ENCODE data around the gene TRAPPC2.
A peak's percentile ranks its signal among the peaks of the same experiment; 100 is the strongest.

TRAPPC2 gene

DNA sequence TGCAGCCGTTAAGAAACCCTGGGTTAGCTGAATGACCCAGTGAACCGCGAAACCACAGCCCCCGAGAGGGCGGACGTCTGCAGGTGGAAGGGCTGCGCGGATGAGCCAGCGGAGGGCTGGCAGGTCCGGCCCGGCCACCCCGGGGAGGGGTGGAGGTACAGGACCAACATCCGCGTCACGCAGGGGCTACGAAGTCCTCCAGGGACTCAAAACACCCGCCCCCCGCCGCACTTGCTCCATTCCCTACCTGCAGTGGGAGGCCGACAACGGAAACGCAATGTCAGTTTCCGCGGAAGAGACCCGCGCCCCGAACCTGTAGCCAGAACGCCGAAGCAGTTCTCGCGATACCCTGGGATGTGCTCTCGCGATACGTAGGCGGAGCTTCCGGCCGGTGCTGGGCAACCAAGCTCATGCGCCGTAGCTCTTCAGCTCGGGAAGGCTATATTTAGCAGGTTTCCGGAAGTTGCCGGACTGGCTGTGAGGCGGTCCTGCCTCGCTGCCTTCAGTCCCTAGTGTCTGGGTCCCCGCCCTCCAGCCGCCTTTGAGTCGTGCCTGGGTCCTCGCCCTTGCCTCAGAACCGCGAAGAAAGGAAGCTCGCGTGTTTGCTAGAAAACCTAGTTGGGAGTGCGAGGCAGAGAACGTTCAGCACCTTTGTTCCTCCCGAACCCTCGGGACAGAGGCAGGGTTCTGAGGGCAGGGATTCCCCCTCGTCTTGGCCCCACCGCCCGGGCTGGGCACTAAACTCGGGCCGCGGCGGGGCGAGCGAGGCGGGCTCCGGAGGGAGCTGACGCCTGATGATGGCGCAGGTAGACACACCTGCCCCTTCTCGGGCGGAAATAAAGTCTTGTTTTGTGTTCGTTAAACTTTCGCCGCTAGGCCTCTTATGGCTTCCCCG, at the start of gene TRAPPC2, which contains the start of gene OFD1:
Gene TRAPPC2, minus strand, starts transcription at position 343 of the 895 bp plus-strand sequence. CDS start 14,657 bp downstream, outside the sequence.
Gene OFD1, plus strand, starts transcription at position 471 of the 895 bp plus-strand sequence. Its CDS starts 324 bp downstream, at position 795.
- peak; percentile 99 for DNase-seq (ENCODE audit: low spot score)

DNA sequence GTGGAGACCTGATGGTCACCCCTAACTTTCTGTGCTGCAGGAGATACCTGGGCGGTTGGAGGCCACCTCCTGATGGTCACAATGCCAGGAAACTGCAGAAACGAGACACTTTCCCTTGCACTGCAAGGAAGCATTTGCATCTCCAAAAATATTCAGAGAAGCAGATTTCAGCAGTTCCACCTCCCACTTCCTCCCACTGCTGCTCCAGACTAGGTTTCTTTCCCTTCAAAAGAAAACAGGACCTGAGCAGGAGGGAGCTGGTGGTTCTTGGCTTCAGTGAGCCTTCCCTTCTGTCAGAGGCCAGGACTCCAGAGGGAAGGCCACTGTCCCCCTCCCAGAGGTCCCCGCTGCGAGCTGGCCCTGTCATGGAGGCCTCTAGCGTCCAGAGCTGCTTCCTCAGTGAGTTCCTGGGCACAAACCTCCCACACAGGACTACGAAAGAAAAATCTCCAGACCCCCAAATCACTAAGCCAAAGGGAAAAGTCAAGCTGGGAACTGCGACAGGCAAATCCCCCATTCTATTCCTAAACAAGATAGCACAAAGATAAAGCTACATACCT, 46.5 kb upstream of the TRAPPC2 start:
- DNase-seq (ENCODE audit: low spot score) = no peak

DNA sequence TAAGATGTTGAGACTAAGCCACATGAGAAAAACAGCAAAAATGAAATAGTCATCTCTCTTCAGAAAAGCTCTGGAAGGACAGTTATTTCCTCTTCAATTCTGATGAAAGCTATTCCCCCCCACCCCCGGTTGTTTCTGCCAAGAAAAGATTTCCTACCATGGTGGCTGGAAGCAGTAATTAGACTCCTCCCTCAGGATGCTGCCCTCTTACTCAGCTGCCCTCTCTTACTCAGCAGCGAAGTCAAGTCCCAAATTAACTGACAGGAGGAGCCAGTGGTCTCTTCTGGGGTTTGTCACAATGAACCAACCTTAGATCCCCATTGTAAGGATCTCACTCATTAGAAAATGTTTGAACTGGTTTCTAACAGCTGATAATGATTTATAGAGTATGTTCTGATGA, 44.5 kb upstream of the TRAPPC2 start:
- peak; percentile 64 for DNase-seq (ENCODE audit: low spot score)

DNA sequence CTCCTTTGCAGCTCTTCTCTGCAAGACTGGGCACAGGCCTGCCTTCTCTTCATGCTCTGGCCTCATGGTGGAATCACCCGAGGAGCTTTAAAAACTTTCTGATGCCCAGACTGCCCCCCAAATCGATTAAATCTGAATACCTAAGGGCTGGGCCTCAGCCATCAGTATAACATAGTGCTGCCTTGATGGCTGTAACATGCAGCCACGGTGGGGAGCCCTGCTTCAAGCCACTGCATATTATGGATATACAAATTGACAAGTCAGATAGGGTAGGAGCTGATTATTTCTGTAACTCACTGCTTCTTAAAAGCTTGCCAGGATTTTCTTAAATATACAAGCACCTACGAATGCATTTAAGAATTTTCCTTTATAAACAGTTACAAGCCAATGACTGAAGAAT, 42.0 kb upstream of the TRAPPC2 start:
- DNase-seq (ENCODE audit: low spot score) = no peak

DNA sequence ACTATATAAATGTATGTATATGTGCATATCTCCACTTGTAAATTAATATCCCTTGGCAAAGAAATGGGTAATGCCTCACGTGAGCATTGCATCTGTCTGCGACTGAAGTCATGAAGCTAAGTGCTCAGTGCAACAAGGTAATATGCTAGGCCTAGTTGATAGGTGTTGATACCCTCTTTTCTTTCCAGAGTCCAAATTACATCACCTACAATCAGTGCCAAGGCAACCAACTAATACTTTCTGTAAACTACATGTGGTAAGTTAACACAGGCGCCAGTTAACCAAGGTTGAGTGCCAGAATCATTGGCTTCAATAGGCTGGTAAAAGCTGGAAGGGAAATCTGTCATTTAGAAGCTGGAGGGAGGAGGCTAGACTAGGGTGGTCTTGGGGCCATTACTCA, 41.4 kb upstream of the TRAPPC2 start:
- DNase-seq (ENCODE audit: low spot score) = no peak

DNA sequence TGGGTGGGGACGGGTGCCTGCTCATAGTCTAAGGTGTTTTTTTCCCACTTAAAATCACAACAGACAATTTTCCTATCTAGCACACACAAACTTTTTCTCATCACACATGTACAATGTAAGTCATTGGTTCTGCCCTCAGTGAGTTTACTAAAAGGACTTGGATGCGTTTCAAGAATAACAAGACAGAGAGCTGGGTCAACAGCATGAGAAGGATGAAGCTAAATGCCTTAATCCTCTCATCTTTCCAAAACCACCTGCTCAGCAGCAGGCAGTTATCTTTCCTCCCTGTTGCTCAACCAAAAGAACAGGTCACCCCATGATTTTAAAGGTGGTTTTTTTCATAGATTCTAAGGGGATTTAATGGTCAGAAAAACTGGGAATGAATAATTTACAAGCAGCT, 40.3 kb upstream of the TRAPPC2 start:
- DNase-seq (ENCODE audit: low spot score) = no peak

DNA sequence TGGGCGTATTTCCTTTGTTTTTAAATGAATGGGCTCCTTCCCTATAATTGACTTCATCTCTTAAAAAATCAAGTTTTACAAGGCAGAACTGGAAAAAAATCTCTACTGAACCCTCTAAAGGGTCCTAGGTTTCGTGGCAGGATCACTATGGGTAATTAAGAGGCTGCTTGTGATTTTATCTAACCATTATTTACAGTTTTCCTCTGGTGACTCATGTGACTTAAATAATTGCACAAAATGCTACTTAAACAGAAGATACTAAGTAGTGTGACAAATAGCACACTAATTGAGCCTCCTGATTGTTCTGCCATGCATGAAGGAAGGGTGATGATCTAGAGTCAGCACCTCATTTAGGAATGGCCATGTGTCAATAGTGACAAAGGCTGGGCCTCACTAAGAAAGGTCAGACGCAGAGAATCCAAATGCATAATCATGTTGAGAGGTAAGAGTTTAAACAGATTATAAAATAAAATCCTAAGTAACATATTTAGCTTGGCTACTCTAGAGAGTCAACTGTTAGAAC, 35.7 kb upstream of the TRAPPC2 start:
- DNase-seq (ENCODE audit: low spot score) = no peak

DNA sequence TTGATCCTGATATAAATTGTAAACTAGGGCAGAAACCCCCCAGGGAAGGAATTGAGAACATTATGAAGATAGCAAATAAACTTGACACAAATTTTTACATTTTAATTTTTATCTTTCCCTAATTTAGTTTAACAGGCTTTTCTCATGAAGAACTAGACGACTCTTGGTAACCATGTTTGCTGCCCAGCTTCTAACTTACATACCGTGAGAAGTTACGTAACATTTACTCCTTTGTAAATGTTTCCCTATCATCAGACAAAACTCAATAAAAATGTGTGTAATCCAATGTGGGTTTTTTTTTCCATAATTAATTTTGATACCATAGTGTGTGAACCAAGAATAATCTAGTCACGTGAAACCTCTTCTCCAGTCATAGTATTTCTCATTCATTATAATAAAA, 34.5 kb upstream of the TRAPPC2 start:
- DNase-seq (ENCODE audit: low spot score) = no peak

DNA sequence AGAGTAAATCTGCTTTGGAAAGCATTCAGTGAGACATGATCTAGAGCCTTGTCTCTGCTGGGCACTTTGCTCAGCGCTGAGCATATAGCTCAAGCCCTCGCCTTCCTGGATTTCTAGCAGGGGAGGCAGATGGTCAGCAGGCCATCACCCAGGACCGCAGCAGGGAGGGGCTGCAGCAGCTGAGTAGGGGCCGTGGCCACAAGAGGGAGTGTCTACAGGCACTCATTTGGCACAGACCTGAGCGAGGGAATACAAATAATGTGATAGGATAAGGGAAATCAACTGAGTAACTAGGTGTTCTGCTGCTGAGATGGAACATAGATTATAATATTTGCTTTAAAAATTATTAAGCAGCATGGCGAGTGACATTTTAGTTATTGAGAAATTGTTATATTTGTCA, 30.3 kb upstream of the TRAPPC2 start:
- no peak for DNase-seq (ENCODE audit: low spot score)

DNA sequence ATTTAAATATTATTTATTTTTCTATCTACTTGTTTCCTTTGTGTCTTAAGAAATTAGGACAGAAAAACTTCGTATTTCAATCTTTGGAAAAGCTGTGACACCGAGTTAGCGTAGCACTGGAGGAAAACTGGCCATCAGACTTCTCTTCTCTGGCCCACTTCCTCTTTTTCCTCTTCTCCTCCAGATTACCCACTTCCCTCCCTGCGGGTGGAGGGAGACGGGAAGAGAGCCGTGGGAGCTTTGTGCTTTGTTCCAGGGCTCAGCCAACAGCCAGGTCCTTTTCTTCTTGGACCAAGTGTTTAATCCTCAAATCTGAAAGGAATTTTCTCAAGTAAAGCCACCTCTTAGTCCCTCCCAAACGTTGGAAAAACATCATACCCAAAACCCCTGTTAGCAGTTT, 29.9 kb upstream of the TRAPPC2 start:
- no peak for DNase-seq (ENCODE audit: low spot score)

DNA sequence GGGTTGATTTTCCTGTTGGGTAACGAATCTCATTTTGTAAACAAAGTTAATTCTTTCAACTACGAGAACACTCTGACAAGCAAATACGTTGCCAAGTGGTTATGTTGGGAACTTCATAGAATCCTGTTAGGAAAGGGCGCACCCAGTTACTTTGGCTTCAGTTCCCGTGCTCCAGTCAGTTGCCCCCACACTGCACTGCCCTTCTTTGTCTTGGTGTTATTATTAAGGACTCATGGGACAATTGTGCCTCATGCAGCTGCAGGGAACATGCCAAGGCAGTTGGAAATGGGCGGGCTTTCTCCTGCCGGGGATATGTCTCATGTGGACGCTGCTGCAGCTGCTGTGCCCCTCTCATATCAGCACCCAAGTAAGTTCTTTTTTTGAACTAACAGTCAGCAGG, 29.1 kb upstream of the TRAPPC2 start:
- no peak for DNase-seq (ENCODE audit: low spot score)

DNA sequence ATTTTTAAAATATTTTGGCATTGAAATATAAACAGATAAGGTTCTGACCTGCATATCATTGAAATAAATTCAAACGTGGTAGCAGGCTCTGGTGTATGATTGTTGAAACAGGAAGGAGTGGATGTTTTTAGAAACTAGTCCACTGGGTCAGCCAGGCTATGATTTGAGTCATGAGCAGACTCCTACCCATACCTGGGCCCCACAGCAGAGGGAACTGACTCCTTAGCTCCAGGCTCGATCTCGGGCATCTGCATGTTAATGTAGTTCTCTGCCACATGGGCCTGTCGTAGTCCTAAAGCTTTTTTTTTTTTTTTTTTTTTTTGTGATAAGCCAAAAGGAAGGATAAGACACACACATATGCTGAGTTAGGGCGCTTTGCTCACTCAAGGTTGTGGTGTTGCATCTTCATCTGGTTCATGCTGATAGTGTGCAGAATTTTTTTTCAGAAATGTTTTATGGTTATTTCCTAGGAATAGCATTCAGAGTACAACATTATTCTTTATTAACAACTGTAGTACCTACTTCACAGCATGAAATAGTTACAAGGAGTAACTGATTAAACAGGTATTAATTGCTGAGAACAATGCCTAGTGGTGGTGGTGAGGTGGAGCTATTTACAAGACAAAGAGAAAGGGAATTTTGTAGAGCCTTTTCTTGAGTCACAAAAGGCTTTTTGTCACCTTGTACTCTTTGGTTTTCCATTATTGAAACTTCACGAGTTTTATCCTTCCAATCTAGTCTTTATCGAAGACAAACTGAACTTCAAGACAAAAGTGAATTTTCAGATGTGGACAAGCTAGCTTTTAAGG, 27.4 kb upstream of the TRAPPC2 start:
- no peak for DNase-seq (ENCODE audit: low spot score)

DNA sequence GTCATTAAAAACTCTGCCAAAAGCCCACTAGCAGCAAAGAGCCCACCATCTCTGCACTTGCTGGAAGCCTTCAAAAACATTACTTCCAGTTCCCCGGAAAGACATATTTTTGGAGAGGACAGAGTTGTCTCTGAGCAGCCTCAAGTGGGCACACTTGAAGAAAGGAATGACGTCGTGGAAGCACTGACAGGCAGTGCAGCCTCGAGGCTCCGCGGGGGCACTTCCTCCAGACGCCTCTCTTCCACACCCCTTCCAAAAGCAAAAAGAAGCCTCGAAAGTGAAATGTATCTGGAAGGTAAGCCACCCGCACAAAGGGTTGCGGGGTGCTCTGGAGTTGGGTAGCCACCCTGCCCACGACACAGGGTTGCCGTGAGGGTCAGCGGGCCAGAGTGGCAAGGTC, 26.0 kb upstream of the TRAPPC2 start:
- no peak for DNase-seq (ENCODE audit: low spot score)

DNA sequence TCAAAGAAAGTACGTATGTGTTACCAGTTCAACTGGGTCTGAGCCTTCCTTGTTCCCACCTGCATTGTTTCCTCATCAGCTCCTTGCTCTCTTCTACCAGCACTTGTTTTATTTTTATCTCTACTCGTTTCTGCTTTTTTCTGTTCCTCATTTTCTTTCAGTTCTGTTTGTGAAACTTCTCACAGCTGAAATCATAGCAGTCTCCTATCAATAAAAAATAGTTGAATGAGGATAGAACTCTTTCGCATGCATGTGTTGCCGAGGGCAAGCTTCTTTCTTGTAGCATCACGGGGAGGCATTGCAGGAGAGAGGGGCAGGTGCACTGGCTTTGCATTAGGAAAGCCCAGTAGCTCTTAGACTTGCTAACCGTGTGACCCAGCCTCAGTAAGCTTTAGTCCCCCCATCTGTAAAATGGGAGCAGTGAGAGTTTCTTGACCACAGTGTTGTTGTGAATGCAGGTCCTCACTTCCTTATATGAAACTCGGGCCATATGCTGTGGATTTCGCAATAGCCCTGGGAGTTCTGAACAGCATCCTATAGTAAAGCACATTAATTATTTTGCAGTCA, 24.8 kb upstream of the TRAPPC2 start:
- DNase-seq (ENCODE audit: low spot score) = no peak

DNA sequence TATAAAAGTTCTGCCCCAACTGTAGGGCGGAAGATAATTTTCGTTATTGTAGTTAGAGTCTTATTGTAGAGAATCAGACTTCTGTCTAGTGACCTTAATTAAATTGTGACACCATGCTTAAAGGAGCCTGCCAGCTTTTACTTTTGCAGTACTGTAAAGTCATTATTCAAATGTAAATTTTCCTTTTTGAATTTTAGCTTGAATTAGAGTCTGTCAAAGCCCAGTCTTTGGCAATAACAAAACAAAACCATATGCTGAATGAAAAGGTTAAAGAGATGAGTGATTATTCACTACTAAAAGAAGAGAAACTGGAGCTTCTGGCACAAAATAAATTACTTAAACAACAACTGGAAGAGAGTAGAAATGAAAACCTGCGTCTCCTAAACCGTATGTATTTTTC, 22.0 kb upstream of the TRAPPC2 start:
- DNase-seq (ENCODE audit: low spot score) = no peak

DNA sequence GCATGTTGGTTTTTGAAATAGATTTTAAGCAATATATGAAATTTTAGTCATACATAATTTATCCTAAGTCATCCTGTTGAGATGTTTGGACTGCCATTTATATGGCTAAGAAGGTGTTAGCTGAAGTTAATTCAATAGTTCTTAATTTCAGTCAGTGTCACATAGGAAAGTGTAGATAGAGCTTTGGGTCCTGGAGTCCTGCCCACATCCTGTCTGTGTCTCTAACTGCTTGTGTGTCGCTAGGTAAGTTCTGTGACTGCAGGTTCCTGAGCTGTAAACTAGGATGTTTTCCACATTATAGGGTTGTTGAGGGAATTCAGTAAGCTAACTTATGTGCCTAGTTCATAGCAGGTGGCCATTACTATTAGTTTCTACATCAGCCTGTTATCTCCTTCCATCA, 20.8 kb upstream of the TRAPPC2 start:
- no peak for DNase-seq (ENCODE audit: low spot score)

DNA sequence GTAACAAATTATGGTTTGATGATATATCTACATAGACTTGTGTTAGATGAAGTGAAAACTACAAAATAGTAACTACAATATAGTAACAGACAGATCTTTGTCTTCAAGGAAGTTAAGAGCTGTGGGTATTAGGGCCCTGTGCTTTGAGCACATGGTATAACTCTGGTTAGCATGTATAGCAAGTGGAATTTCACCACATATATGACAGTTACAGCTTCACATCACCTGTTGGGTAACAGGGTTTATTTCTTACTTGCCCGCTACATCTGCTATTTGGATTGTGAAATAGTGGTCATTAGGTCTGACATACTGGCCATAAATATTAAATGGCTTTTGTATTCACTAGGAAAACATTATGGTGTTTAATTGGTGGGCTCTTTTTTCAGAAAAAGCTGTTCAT, 20.3 kb upstream of the TRAPPC2 start:
- DNase-seq (ENCODE audit: low spot score) = no peak

DNA sequence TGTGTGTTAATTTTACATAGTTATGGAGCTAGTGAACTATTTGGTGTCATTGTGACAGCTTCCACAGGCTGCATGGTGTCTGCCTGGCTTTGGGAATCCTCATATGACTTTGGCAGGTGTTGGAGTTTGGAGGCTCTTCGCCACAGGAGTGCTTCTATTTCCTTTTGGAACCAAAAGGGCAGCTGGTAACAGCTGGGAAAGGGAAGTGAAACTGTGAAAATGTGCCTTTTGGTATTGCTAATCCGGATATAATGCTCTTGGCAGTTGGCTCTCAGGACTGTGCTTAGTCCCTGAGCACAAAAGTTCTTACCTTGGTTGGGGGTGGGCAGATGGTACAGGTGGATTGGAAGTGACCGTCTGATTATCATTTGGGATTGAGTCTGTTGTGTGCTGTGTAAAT, 18.2 kb upstream of the TRAPPC2 start:
- DNase-seq (ENCODE audit: low spot score) = no peak

DNA sequence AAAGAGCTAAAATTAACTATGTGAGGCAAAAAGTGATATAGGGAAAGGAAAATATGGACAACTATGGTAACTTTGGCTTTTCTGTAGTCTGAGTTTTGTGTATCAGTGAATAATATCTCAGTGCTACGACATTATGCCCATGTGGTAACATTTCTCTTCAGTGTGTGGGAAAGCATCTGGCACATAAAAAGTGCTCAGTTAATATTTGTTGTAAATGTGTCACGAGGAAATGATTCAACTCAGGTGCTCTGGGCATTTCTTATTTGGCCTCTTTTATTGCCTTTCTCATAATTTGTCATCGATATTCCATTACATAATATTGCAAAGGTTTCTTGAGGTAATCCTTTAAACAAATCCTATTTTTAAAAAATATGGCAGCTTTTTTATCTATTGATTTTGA, 17.7 kb upstream of the TRAPPC2 start:
- DNase-seq (ENCODE audit: low spot score) = no peak

DNA sequence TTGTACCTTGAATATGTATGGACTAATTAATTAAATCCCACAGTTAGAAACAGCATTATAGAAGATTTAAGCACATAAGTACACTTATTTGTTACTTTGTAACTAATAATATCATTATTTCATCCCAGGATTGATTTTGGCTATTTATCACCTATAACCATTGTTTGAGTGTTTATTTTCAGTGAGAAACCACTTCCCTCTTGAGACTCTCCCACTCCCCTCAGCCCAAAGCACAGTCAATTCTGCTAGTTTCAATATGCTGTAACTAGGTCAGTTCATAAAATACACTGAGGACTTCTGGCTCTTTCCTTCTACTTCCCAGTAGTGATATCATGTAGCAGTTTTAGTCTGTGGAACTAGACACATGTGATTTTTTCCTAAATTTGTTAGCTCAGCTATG, 16.4 kb upstream of the TRAPPC2 start:
- no peak for DNase-seq (ENCODE audit: low spot score)

DNA sequence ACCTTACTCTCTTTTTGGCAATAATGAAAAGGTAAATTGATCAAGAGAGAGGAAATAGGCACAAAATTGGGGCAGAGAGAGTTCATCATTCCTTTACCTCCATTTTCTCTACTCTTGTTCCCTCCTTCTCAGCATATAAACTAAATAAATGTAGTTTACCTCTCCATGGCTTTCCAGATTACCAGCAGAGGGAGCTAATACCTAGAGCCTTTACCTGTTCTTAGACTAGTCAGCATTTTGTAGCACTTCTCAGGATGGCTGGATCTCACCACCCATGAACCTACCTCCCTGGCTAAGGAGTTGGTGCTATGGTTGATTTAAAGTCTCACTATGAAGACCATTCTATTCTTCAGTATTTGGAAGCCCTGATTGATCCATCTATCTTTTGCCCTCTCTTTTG, 15.8 kb upstream of the TRAPPC2 start:
- DNase-seq (ENCODE audit: low spot score) = peak; percentile 48

DNA sequence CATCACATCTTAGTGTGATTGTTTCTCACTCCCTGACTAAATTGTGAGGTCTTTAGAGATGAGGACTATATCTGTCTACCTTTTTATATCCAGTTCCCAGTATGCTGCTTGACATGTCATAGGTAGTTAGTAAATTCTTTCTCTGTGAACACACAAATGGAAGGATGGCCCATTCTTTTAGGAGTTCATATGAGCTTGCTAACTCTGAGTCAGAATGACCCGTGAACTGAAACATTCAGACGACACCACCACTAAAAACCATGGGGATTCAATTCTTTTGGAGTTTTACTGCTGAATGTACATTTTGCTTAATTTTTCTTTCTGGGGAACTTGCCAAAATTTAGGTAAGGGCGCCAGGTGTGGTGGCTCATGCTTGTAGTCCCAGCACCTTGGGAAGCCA, 14.1 kb upstream of the TRAPPC2 start:
- no peak for DNase-seq (ENCODE audit: low spot score)

All from AG08395 (cell line).